Aorta (tissue), 5 donors: ENCODE results near the gene ALDOA. TPM values are rescaled to one million over a fixed set of nuclear protein-coding genes. Genes with fewer than 3 reads are reported as not detected.
A peak's percentile ranks its signal among the peaks of the same experiment; 100 is the strongest.

Experiments used
- ATAC-seq: fragments of 200-7000 bp; cut with Tn5 transposase; one replicate; pipeline ENCODE4 v1.9.1; 2022; ENCODE audit warnings: moderate library complexity; ENCODE audit not compliant: low FRiP score
- DNase-seq, 2 donors: peaks; one replicate each; pipeline ENCODE4 v3.0.0-alpha.2; 2020
- H3K27ac ChIP-seq, 2 donors: one replicate each; pipeline ENCODE4 v1.5.1; 2013; ENCODE audit warnings: low read length in 2 of 2, mild to moderate bottlenecking in 2 of 2, moderate library complexity in 2 of 2, control low read depth in 1 of 2, inconsistent platforms in 1 of 2, low read depth in 1 of 2
- H3K27me3 ChIP-seq, 2 donors: one replicate each; pipeline ENCODE4 v1.6.1; 2013; ENCODE audit warnings: control low read depth in 1 of 2, low read length in 1 of 2, mild to moderate bottlenecking in 1 of 2, moderate library complexity in 1 of 2; ENCODE audit not compliant: insufficient read depth in 2 of 2, control insufficient read depth in 1 of 2
- H3K36me3 ChIP-seq, 2 donors: one replicate each; pipeline ENCODE4 v1.6.1; 2013; ENCODE audit warnings: control low read depth in 1 of 2, low read length in 1 of 2, mild to moderate bottlenecking in 1 of 2; ENCODE audit not compliant: insufficient read depth in 2 of 2, control insufficient read depth in 1 of 2
- H3K4me1 ChIP-seq, 2 donors: one replicate each; pipeline ENCODE4 v1.6.1; 2013; ENCODE audit warnings: low read length in 2 of 2, control low read depth in 1 of 2, mild to moderate bottlenecking in 1 of 2, moderate library complexity in 1 of 2; ENCODE audit not compliant: insufficient read depth in 2 of 2, control insufficient read depth in 1 of 2
- H3K4me3 ChIP-seq, 2 donors: one replicate each; pipeline ENCODE4 v1.5.1; 2013; ENCODE audit warnings: low read length in 2 of 2, control low read depth in 1 of 2, mild to moderate bottlenecking in 1 of 2
- H3K9me3 ChIP-seq: one replicate; pipeline ENCODE4 v1.6.1; 2013; ENCODE audit warnings: mild to moderate bottlenecking, low read length; ENCODE audit not compliant: control insufficient read depth
- WGBS, 2 donors: extraction: QIAGEN DNeasy Blood & Tissue Kit; methylation state at CpG; one replicate each; pipeline ENCODE4 v1.1.7; 2013; 5-methylcytosine and 5-hydroxymethylcytosine counted together
- intact Hi-C, 2 donors: fragments of 100-400 bp; cut with DNase I; formaldehyde crosslinking; loops; one replicate each; pipeline versions ENCODE4 v1.14.2 to v1.15.0; 2022
- polyA plus RNA-seq, 2 donors: library from polyadenylated mRNA; stranded (reverse); fragments of 200-250 nt; gene quantifications; one replicate each; pipeline ENCODE4 v1.2.3, GENCODE V29; 2013
- total RNA-seq, 2 donors: library from RNA; stranded (reverse); fragmentation: NEBNext Ultra II Directional; extraction: Animal tissue kit (Norgen Biotek cat#: 25700); gene quantifications; one replicate each; pipeline ENCODE4 v1.2.1, GENCODE V29; 2021
- donor health status: healthy with polysubstance abuse.
- donor health status: Bipolar disorder and iron deficiency.
- donor health status: DM: no; HTN: no; CAD: no.
- donor health status: DM: no; HTN: no; CAD: no.
- donor health status: DM: yes; HTN: yes; CAD: no.

ALDOA gene
- total and polyA plus RNA-seq, 4 donors = 494 to 861 (median 706) TPM

DNA sequence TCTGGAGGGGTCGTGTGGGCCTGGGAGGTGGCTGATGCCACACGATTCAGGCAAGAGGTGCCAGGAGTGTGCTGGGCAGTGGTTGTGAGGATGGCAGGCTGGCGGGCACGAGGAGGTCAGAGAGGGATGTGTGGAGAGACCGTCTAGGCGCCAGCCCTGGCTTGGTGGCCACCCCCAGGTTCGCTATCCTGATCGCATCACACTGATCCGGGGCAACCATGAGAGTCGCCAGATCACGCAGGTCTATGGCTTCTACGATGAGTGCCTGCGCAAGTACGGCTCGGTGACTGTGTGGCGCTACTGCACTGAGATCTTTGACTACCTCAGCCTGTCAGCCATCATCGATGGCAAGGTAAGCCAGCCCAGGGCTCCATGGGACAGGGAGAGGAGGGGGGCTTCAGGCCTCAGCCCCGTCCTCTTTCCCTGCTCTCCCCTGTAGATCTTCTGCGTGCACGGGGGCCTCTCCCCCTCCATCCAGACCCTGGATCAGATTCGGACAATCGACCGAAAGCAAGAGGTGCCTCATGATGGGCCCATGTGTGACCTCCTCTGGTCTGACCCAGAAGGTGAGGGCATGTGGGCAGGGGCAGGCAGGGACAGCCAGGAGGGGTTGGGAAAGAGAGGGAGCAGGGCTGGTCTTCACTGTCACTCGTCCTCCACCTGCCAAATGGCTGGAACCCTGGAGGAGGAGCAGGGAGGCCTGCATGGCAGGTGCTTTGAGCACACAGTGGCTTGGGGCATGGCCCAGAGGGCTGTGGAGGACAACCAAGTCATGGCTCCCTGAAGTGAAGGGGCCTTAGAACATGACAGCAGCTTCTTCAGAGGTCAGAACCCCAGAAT lies 17.9 kb downstream of the ALDOA start:
- H3K27ac ChIP-seq = no peak overlapping the region
- intact Hi-C loops = no loop called here
- no peaks in the 10 kb centered on the region for H3K27me3 ChIP-seq
- H3K4me3 ChIP-seq = no peak overlapping the region
- no peaks in the 10 kb centered on the region for H3K9me3 ChIP-seq
- 85 to 89% methylated on average over 24 of the region's 24 CpGs for WGBS, 2 donors
- no peaks in the 10 kb centered on the region for H3K4me1 ChIP-seq
- peaks cover 0 to 8% of the 10 kb centered on the region in 2 donors for H3K36me3 ChIP-seq
- no peak for DNase-seq
- no peak for ATAC-seq

DNA sequence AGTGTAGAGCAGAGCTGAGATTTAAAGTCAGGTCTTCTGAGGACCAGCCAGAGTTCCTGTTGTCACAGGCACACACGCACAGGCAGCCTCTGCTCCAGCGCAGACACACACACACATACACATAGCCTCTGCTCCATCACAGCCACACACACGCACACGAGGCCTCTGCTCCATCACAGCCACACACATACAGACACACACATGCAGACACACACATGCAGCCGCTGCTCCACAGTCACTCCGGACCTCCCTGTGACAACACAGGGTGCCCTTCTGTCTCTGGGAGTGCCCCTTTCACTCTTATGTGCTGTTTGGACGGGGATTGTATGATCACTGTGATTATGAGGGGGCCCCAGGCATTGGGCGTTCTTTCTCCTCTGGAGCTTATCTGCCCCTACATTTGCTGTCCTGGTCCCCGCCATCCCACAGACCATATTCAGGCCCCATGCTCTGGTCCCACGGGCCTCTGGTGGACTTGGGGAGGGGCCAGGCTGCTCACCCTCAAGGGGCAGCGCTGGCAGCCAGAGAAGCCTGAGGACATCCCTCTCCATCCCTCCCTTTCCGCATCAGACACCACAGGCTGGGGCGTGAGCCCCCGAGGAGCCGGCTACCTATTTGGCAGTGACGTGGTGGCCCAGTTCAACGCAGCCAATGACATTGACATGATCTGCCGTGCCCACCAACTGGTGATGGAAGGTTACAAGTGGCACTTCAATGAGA lies 18.7 kb downstream of the ALDOA start:
- 74 to 83% methylated on average over 18 of the region's 18 CpGs for WGBS, 2 donors
- no peak overlapping the region for H3K27ac ChIP-seq
- no peak for DNase-seq
- peaks cover 0 to 8% of the 10 kb centered on the region in 2 donors for H3K36me3 ChIP-seq
- H3K27me3 ChIP-seq = no peaks in the 10 kb centered on the region
- no peak overlapping the region for H3K4me3 ChIP-seq
- no peaks in the 10 kb centered on the region for H3K4me1 ChIP-seq
- ATAC-seq = no peak
- H3K9me3 ChIP-seq = no peaks in the 10 kb centered on the region
- intact Hi-C loops = no loop called here

DNA sequence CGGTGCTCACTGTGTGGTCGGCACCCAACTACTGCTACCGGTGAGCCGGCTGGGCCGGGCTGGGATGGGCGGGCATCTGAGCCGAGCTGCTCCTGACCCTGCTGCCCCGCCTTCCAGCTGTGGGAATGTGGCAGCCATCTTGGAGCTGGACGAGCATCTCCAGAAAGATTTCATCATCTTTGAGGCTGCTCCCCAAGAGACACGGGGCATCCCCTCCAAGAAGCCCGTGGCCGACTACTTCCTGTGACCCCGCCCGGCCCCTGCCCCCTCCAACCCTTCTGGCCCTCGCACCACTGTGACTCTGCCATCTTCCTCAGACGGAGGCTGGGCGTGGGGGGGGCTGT lies 19.2 kb downstream of the ALDOA start:
- DNase-seq (peak; percentile 76 to 86), ATAC-seq (peak; percentile 75)
- WGBS, 2 donors = 37 to 53% methylated on average over 17 of the region's 17 CpGs
- H3K4me1 ChIP-seq = no peaks in the 10 kb centered on the region
- peaks cover 0 to 8% of the 10 kb centered on the region in 2 donors for H3K36me3 ChIP-seq
- intact Hi-C loops = no loop called here
- no peaks in the 10 kb centered on the region for H3K9me3 ChIP-seq
- H3K27ac ChIP-seq = no peak overlapping the region
- no peak overlapping the region for H3K4me3 ChIP-seq
- no peaks in the 10 kb centered on the region for H3K27me3 ChIP-seq

DNA sequence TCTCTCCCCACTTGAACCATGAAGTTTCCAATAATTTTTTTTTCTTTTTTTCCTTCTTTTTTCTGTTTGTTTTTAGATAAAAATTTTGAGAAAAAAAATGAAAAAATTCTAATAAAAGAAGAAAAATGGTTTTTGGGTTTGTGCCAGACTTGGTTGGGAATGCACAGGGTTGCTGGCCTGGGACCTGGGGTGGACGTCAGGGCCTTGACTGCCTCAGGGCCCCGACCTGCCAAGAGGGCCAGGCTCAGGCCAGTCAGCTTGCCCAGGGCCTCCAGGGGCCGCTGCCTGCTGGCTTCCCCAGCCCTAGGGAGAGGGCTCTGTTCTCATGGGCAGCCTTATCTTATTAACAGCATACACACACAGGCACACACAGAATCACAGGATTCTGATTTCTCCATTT lies 19.7 kb downstream of the ALDOA start:
- intact Hi-C loops = no loop called here
- peaks cover 0 to 8% of the 10 kb centered on the region in 2 donors for H3K36me3 ChIP-seq
- no peaks in the 10 kb centered on the region for H3K27me3 ChIP-seq
- H3K27ac ChIP-seq = no peak overlapping the region
- DNase-seq = peak in 1 of 2 donors; percentile 80
- ATAC-seq = peak; percentile 67
- H3K4me1 ChIP-seq = no peaks in the 10 kb centered on the region
- H3K4me3 ChIP-seq = no peak overlapping the region
- H3K9me3 ChIP-seq = no peaks in the 10 kb centered on the region
- WGBS, 2 donors = 12 to 25% methylated on average over 2 to 3 of the region's 3 CpGs

DNA sequence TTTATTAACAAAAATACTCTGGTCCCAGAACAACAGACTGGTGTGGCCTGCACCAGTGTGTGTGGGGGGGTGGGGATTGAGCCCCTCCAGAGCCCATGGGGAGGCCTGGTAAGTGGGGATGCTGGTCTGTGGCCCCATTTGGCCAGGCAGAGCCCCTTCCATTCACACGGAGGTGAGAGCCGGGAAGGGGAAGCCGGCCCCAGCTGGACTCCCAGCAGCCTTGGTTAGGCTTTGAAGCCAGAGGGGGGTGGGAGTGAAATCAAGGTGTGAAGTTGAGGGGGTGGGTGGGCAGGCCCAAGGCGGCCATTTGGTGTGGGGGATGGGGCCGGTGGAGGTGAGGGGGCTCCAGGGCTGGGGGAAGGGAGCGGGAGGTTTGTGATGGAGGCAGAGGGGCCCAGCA lies 20.3 kb downstream of the ALDOA start:
- Histone ChIP-seq H3K4me3 (no peak overlapping the region), H3K9me3 (no peaks in the 10 kb centered on the region), H3K27me3 (no peaks in the 10 kb centered on the region), H3K4me1 (no peaks in the 10 kb centered on the region), H3K27ac (no peak overlapping the region), H3K36me3 (peaks cover 0 to 8% of the 10 kb centered on the region in 2 donors)
- ATAC-seq (no peak), DNase-seq (no peak)
- intact Hi-C loops = no loop called here
- WGBS, 2 donors = 53 to 68% methylated on average over 6 of the region's 6 CpGs

DNA sequence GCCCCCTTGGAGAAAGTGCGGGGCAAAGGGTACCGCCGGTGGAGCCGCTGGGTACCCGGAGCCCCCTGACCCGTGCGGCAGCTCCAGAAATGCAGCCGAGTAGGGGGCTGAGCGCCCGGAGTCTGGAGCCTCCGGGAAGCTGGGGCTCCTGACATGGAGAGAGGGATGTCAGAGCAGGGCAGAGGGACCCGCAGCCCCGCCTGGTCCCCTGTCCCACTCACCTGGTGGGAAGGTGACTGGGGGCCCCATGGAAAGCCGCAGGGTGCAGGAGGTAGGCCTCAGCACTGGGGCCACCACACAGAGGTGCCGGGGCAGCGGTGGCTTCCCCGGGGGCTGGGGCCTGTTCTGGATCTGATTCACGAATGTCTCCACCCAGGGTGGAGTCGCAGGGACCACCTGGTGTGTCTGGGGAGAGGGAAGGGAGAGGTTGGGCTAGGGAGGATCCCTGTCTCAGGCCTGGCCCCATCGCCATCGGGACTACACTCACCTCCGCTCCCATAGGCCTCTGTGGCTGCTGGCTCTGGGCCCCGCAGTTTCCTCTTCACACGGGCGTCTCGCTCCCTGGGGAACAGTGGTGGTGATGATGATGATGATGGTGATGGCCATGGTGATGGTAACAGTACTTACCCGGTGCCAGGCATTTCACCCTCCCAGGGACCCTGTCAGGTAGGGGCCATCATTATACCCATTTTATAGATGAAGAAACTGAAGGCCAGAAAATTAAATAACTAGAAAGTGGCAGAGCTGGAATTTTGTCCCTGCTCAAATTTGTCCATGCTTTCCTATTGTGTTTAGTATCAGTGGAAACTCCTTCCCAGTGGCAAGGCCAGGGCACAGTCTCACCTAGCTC lies 21.0 kb downstream of the ALDOA start:
- 64 to 77% methylated on average over 27 of the region's 27 CpGs for WGBS, 2 donors
- H3K9me3 ChIP-seq = no peaks in the 10 kb centered on the region
- DNase-seq = no peak
- no peaks in the 10 kb centered on the region for H3K4me1 ChIP-seq
- H3K27me3 ChIP-seq = no peaks in the 10 kb centered on the region
- peaks cover 0 to 8% of the 10 kb centered on the region in 2 donors for H3K36me3 ChIP-seq
- intact Hi-C loops = no loop called here
- H3K4me3 ChIP-seq = no peak overlapping the region
- no peak overlapping the region for H3K27ac ChIP-seq
- ATAC-seq = no peak

DNA sequence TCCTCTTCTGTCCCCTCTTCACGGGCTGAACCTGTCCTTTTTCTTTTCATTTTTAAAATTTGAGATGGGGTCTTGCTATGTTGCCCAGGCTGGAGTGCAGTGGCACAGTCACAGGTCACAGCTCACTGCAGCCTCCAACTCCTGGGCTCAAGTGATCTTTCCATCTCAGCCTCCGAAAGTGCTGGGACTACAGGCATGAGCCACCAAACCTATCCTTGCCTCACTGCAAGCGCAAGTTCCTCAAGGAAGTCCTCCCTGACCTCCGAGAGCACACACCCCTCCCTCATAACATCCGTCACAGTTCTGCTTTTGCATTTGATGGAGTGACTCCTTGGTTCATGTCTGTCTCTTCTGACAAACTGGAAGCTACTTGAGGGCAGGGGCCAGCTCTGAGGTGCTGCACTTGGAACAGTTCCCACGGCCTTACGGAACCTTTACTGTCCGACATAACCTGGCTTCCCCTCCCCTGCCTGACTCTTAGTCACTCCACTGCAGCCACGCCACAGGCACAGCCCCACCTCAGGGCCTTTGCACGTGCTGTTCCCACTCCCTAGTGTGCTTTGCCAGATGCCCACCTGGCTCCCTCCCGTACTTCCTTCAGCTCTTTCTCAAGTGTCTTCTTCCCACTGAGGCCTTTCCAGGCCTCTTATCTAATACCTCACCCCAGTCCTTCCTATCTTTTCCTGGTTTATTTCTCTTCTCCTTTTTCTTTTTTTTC lies 21.8 kb downstream of the ALDOA start:
- 93 to 96% methylated on average over 11 of the region's 11 CpGs for WGBS, 2 donors
- ATAC-seq (no peak), DNase-seq (no peak)
- intact Hi-C loops = no loop called here
- no peak overlapping the region for H3K4me3 ChIP-seq
- no peak overlapping the region for H3K27ac ChIP-seq
- H3K27me3 ChIP-seq = no peaks in the 10 kb centered on the region
- no peaks in the 10 kb centered on the region for H3K9me3 ChIP-seq
- H3K36me3 ChIP-seq = peaks cover 0 to 6% of the 10 kb centered on the region in 2 donors
- H3K4me1 ChIP-seq = no peaks in the 10 kb centered on the region

DNA sequence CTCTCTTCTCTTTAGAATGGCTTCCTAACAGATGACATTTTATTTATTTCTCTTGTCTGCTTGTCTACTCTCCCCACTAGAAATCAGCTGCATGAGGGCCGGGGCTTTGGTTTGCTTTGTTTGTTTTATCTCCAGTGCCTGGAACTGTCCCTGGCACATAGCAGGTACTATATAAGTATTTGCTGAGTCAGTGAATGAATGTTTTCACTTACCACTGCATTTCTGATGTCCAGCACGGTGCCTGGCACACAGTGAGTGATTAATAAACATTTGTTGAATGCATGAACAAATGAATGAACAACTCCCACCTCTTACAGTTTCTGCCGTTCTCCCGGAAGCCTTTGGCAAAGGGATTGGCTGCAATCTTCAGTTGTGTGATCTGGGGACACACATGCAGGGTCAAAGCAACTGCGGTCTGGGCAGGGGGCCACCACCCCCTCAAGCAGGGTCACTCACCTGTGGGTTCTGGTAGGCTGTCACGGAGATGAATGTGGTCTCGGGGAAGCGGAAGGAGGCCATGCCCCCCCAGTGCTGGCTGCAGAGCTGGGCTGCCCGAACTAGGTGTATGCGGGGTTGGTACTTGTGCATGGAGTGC lies 22.8 kb downstream of the ALDOA start:
- no peaks in the 10 kb centered on the region for H3K4me1 ChIP-seq
- no peaks in the 10 kb centered on the region for H3K27me3 ChIP-seq
- peaks cover 0 to 5% of the 10 kb centered on the region in 2 donors for H3K36me3 ChIP-seq
- no peak overlapping the region for H3K27ac ChIP-seq
- WGBS, 2 donors = 74 to 77% methylated on average over 10 of the region's 10 CpGs
- intact Hi-C loops = no loop called here
- no peaks in the 10 kb centered on the region for H3K9me3 ChIP-seq
- H3K4me3 ChIP-seq = no peak overlapping the region
- DNase-seq = no peak
- no peak for ATAC-seq
